Stimulated activated CD4-positive, alpha-beta T cell treated with anti-CD3 and anti-CD28 coated beads, Interleukin-2, amount 100 ng/mL, for 4 hours (primary cell): Measurements from ENCODE around the gene CDH22.

Source experiments
- DNase-seq: peaks from one replicate; pipeline ENCODE4 v3.0.0-alpha.2; 2020; ENCODE audit warnings: low read depth

The CDH22 gene

DNA sequence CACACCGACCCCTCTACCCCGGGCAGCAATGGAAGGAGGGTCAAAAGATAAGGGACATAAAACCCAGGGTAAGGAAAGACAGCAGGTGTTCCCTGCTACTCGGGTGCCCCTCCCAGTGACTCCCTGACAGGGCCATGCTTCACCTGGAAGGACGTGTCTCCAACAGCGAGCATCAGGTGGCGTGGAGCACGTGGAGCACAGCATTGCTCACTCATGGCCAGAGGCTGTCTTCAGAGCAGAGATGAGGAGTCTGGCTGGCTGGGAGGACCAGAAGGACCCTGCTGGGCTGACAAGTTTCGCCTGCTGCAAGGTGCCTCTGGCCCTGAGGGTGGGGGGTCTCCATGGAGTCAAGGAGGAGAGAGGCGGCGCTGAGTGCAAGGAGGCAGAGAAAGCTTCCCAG is 15.3 kb upstream of the CDH22 start:
- DNase-seq, result no peak

DNA sequence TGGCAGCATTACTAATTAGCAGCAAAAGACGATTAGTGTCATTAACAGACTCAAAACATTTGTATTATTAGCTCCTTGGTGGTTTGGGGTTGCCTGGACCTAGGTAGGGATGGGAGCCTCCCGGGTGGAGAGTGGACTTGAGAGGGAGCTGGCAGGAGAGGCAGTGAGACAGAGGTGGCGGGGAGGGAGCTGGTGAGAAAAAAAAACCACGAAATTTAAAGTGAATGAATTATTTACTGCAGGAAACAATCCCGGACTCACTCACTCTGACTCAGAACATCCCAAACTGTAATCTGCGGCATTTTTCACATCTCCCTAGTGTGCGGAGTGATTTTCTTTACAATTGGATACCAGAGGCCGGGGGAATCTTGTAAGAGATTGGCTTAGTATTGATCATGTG is 14.3 kb upstream of the CDH22 start:
- DNase-seq, result no peak

DNA sequence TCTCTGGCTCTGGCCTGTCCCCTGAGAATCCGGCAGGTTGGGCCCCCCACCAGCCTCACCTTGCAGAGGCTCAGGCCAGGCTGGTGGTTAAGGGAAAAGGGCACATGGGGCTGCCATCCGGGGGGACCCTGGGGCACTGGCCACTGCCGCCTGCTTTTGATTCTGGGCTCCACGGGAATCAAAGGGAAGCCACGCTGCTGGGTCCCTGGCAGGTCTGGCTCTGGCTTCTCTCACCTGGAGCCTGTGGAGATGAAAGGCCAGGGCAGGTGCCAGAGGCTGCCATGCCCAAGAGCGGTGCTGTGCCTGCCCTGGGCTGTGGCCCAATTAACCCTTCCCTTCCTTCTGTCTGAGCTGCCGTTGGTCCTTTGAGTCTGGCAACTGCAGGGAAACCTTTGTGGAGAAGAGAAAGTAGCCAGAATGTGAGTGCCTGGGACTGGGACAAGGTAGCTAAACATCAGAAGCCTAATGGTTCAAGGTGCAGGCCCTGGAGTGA is 9.4 kb upstream of the CDH22 start:
- no peak for DNase-seq

DNA sequence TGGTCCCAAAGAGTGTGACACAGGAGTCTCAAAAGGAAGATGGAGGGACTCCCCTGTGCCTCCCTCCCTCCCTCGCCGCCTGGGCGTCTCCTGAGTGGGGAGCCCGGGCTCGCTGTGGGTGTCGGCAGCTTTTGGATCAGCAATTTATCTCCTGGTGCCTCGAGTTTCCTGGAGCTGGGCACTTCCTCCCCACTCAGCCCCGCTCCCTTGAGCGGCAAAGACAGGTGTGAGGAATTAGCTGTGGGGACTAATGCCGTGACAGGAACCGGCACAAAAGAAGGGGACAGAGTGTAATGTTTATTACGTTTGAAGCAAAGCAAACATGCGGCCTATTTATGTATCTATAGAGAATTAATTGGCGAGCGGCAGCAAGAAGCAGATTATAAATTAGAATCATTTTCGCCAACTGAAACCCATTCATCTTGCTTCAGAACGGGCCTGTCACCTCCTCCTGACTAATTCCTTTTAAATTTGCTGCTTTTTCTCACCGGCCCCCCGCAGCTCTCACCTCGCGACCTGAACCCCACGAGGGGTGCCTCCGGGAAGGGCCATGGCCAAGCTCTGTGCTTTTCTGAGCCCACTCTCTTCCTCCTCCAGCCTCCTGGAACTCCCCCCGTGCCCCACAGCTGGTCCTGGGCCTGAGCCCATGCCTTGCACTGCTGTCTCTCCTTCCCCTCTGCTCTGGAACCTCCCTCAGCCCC is 8.8 kb upstream of the CDH22 start:
- no peak for DNase-seq

DNA sequence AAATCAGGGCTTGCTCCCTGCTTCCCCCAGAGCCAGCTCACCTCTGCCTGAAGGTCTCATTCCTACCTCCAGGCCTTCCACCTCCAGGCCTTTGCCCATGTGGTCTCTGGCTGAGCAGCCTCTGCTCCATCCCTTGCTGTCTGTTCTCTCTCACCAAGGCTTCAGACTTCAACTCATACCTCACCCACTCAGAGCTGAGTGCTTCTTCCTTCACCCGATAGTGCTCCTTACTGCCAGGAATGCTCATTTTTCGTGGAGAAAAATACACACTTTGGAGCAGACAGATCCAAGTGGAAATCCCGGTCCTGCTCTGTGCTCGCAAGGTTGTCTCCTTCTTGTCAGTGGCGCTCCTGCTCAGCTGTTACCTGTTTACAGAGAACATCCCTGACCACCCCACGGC is 7.0 kb upstream of the CDH22 start:
- no peak for DNase-seq

DNA sequence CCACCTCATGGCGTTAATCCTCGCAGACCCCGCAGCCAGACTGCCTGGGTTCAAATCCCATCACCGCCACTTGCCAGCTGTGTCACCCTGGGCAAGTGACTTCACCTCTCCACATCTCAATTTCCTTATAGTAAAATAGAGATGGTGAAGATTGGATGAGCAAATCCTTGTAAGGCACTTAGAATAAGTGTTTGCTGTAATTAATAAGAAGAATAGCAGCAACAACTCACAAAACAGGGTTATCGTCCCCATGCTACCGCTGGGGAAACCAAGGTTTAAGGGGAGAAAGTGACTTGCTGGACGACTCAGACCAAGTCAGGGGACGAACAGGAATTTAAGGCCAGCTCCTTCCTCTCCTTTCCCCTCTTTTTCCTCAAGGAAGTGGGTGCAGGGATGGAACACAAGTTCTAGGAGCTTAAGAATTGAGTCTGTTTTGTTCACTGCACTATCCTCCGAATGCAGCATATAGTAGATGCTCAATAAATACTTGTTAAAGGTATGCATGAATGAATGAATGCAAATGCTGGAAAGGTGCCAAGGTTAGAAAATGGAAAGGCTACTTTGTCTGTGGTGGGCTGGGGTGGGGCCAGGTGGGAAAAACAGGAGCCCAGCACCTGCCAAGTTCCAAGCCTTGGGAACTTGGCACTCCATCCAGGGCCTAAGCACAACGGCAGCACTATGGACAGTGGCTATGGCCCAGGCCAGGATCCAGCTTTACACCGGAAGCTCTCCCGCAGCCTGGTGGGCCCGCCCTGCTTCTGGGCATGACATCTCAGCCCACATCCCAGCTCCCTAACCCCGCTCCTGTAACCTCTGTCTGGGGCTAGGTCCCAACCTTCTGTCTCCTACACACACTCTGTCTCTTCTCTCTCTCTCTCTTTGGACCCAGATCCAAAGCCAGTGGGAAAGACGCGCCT is 4.9 kb upstream of the CDH22 start:
- no peak for DNase-seq

DNA sequence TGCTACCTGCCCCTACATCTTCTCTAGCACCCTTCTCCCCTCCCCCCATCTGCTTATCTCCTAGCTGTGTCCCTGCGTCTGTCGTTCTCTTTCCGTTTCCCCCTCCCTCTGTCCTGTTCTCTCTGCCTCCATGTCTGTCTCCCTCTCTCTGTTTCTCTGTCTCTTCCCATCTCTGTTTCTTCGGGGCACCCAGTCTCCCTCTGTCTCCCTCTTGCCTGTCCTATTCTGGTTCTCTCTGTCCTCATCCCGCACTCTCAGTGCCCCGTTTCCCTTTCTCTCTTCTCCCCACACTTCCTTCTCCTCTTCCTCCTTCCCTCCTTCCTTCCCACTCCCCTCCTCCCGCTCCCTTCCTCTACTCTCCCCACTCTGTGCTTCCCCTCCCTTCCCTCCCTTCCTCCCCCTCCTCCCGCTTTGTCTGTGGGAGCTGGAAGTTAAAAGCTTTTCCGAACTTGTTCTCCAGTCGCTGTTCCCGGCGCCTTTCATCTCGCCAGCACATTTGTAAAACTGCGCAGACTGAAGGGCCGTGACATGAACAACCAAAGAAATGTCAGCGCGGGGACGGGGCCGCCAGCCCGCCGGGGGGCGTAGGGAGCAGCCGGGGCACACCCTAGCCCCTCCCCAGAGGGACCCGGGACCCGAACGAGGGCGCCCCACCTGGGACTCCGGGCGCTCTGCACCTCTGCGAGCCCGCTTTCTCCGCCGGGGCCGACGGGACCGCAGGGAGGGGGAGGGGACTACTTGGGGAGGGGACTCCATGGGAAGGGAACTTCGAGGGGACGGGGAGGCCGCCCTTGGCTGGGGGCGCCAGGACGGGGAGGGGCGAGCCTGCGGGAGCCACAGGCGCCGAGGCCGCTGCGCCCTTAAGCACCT is 4.0 kb upstream of the CDH22 start:
- no peak for DNase-seq

DNA sequence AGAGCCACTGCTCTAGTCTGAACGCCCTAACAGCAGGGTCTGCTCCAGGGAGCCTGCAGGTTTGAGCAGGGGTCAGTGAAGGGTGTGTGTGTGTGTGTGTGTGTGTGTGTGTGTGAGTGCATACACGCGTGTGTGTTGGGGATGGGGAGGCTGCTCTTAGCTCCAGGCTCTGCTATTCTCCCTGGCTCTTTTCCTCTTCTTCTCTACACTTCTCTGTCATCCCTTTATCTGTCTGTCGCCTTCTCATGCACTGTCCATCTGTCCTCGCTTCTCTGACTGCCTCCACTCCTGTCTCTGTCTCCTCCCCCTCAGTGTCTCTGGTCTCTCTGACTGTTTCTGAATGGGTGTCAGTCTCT is 3.4 kb upstream of the CDH22 start:
- no peak for DNase-seq

DNA sequence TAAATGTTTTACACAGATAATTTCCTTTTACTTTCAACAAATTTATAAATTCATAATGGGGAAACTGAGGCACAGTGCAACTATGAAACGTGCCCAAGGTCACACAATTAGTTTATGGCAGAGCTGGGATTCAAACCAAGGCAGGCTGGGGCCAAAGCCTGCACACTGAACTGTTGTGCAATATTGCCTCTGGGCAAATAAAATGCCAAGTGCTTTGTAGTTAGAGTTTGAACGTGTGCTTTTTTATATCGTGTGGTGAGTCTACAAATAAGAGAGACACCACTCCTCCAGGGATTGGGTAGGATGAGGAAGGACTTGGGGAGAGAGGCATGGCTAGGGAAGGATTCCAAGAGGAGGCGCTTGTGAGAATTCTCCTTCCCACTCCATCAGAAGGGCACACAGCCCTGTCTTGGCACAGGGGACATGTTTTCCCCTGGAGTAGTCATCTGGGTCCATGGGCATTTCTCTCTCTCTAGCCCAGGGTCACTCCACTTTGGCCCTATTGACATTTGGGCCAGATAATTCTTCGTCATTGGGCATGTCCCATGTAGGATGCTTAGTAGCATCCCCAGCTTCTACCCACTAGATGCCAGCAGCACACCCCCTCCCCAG is 2.8 kb upstream of the CDH22 start:
- DNase-seq, result no peak

DNA sequence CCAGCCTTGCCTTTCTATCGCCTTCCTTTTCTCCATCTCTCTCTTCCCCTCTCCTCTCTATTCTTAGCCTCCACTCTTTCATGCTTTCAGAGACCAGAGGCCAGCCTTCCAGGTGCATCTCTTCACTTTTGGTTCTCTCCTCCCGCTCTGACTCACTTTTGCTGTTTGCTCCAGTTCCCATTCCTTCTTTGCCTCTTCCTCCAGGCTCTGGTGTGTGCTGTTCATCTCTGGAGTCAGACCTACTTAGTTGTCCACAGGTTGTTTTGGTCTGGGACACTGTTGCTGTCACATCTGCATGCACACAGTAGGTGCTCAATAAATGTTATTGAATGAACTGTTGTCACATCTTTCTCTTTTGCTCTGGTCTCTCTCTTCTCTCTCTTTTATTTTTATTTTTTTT is 1.6 kb upstream of the CDH22 start:
- DNase-seq, result no peak

DNA sequence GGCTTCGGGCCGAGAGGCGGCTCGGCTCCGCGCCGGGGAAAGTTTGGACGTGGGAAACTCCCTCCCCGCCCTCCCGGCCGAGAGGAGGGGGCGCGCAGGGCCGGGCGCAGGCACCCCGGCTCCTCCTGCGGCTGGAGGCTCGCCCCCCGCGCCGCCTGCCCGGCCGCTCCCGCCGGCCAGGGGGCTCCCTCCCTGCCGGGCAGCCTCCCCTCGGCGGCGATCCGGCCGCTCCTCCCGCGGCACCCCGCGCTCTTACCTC is 370 bp downstream of the CDH22 start:
- no peak for DNase-seq

DNA sequence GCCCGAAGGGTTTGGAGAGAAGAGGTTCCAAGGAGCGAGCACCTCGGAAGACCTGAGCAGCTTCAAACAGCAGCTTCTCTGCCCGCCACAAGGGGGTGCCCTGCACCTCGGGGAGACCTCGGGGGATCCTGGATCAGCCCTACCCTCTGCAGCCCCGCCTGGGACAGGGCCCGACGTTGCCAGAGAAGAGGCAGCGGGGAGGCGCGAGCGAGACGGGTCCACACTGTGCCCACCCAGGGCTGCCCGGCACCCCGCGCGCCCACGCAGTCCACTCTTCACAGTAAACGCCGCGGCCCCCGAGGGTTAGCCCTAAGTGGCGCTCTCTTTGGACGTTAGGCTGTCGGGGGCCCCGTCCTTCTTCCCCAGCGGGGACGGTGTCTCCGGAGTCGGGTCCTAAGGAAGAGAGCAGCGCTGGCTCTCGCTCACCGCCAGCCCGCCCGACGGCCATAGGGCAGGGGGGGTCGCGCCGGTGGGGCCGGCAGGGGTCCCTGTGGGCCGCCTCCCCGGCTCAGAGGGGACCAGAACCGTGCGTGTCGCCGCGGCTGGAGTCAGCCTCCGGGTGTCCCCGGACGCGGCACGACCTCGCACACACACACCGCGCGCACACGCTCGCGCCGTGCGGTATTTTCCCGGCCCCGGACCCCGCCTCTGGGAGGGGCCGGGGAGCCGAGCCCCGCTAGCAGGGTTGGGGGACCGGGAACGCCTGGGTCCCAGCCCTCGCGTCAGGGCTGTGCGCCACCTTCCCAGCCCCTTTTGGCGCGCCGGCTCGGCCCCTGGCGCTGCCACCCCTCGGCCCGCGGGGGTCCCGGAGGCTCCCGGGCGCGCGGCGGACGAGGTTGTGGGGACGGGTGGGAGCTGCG is 929 bp downstream of the CDH22 start:
- DNase-seq, result peak; percentile 65

DNA sequence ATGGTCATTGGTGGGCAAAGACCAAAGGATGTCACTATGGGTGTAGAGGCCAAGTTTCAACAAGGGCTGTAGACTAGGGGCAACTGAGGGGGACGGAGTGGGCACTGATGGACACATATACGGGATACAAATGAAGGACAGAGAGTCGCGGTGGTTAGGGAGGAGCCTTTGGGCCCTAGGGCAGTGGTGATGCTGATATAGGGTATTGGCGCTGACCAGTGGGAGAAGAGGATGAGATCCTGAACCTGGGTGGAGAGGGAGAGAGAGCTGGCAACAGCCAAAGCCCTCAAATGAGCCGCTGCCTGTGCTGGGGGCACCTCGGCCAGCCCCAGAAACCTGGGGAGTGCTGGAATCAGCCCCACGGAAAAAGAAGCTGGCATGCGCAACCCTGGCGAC is 1.6 kb downstream of the CDH22 start:
- no peak for DNase-seq

DNA sequence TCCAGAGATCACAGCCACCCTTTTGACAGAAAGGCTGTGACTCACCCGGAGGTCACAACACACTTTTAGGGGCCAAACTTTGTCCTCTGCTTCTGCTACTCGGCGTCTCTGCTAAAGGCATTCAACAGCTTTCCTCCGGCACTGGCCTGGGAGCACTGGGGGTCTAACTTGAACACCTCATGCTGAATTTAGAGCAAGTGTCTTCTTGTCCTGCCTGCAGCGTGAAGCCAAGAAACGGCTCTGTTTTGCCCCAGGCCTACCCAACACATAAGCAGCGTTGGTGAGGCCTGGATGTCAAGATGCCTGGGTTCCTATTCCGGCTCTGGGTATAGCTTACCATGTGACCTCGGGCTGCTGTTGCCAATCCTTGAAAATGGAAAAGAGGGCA is 2.3 kb downstream of the CDH22 start:
- DNase-seq, result no peak

DNA sequence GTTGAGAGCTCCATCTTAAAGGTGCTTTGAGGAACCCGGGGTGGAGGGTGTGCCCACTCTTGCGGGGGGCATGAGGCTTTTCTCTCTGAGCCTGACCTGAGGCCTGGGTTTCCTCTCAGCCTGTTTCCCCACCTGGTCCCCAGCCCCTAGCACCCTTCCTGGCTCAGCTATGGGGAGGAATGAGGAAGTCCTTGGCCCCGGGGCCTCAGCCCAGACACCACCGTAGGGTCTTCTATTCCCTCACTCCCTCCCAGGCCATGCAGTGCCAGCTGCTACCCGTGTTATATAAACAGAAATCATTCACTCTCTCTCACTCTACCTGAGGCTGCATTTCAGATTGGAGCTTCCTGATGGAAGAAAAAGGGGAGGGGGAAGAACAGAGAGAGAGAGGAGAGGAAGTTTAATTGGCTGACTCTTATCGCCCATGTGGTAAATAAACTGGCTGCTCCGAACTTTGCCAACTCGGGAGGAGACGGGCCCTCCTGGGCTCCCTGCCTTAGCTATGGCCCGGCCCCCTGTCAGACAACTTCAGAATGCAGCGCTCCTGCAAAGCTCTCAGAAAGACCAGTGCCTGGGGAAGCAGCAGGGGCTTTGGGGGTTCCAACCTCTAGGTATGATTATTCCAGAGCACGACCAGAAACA is 2.8 kb downstream of the CDH22 start:
- no peak for DNase-seq

DNA sequence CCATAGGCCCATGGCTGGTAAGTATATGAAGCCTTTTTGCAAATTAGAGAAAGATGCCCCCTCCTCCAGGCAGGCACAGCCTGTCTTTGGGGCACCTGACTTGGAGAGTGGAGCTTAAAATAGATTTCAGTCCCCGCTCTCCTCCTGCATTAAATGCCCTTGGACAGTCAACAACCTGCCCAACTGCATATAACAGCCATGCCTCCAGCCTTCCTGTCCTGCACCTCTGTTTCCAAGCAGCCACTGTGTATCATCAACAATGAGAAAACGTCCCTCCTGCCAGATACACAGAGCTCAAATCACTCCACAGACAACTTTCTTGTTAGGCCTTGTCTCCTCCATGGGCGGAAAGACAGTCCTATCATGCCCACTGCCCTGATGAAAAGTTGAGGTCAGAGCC is 3.4 kb downstream of the CDH22 start:
- DNase-seq, result no peak

DNA sequence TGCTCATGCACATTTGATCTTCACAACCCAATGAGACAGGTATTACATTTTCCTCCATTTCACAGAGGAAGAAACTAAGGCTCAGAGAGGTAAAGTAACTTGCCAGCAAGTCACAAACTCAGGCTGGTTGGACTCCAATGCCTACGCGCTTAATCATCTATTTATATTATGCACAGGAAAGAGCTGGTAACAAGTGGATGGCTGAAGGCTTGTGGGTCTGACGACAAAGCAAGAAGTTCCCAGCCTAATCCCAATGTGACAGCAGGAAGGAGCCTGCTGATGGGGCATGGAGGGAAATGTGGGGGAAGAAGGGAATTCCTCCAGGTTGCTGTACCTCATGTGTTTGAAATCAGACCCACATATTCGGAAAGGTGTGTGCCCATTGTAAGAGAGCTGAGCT is 3.9 kb downstream of the CDH22 start:
- no peak for DNase-seq

DNA sequence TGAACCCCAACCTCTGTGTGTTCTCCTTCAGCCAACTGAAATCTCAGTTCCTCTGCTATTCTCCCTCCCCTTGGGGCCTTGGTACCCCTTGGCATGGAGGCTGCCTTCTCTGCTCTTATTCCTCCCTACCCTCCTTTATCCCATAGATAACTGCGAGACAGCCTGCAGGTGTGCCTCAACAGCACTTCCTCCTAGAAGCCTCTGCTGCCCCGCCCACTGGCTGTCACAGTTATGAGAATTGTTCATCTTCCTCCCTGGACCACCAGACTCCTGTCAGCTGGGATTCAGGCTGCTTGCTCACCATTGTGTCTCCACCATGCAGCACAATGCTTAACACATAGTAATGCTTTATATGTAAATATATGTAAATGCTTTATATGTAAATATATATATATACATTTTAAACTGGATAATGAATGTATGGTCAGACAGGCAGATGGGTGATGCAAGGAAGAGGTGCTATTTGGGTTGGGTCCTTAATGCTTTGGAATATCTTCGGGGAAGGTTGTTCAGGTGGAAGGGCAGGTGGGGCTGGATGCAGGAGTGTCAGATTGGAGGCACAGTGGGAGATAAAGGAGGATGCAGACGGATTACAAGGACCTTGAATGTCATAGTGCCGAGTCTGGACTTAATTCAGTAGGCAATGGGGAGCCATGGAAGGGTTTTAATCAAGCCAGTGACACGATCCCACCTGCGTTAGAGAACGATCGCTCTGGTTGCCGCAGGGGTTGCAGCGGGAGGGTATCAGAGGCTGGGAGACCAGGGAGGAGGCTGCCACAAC is 4.9 kb downstream of the CDH22 start:
- DNase-seq, result no peak

DNA sequence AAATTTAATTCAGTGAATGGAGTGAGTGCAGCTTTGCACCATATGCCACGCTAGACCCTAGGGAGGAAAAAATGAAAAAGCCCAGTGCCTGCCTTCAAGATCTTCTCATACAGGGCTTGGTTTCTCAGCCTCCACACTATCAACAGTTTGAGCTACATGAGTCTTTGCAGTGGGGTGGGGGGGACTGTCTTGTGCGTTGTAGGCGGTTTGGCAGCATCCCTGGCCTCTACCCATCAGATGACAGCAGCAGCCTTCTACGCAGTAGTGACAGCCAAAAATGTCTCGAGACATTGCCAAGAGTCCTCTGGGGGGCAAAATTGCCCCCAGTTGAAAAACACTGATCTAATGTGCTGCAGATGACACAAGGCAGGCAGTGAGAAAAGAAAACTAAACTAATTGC is 6.2 kb downstream of the CDH22 start:
- DNase-seq, result no peak

DNA sequence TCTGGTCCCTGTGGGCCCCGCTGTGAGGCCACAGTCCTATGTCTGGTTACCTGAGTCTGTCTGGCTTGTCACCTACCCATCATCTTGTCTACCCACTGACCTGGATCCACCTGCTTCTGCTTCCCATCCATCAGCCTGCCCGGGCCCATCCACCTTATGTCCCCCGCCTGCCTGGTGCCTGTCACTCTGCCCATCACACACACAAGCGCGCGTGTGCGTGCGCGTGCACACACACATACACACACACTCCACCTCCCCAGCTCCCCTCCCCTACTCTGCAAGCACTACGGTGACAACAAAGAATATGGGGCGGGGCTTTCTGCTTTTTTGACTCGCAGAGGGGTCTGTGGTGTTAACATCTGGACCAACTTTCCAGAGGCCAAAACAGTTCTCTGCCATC is 8.0 kb downstream of the CDH22 start:
- DNase-seq, result no peak
